ENCODE measurements around the gene SLC13A4. TPM values are rescaled to one million over a fixed set of nuclear protein-coding genes. Genes with fewer than 3 reads are reported as not detected.

Gene SLC13A4
- total RNA-seq, 1 experiment from 2014 or later = not detected

DNA sequence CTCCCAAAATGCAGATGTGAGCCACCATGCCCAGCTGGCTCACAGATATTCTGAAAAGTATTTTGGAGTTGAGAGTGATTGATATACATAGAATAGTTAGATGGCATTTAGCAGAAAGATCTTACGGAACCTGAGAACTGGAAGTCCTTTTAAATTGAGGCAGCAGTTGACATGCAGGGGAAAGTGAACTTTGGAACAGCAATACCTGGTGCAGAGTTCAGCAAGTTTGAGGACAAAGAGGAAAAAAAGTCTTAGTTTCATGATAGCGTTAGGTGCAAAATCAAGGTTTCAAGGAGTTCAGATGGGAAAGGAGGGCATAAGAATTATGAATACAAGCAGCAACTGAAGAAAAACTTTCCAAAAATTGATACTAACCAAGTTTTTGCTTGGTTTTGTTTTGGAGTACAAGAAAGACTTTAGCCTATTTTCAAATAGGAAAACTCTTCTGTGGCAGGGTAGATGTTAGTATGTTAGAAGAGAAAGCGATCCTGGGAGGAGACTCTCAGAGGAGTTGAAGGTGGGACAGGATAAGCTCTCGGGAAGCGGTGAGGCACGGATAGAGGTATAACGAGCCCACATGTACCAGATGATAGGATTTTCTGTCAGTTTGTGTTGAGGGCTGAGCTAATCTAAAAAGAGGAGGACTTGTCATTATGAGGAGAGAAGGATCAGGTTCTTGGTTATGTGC, 93.7 kb downstream of the SLC13A4 start:
- H3K27me3 ChIP-seq = no peaks in the 10 kb centered on the region
- H3K36me3 ChIP-seq = peaks cover 34% of the 10 kb centered on the region
- H3K9me3 ChIP-seq = no peaks in the 10 kb centered on the region
- no peak for DNase-seq
- no peak overlapping the region for H3K4me3 ChIP-seq

Other genes with a start within 250 kb of the SLC13A4 start
- 0.59 and 1.7 TPM in 2 replicates for gene CNOT4, start 218.1 kb downstream of the SLC13A4 start, total RNA-seq (2014; rRNA removed; shearing (Covaris generic); ENCODE audit: low replicate concordance)
- gene NUP205, start 170.3 kb downstream of the SLC13A4 start, total RNA-seq (2014; rRNA removed; shearing (Covaris generic); ENCODE audit: low replicate concordance) = 27.5 and 28.4 TPM in 2 replicates
- 15.0 TPM in 2 replicates for gene STMP1, start 65.7 kb downstream of the SLC13A4 start, total RNA-seq (2014; rRNA removed; shearing (Covaris generic); ENCODE audit: low replicate concordance)
- 3.8 and 6.8 TPM in 2 replicates for gene FAM180A, start 20.6 kb upstream of the SLC13A4 start, total RNA-seq (2014; rRNA removed; shearing (Covaris generic); ENCODE audit: low replicate concordance)
- gene MTPN, start 249.2 kb upstream of the SLC13A4 start, total RNA-seq (2014; rRNA removed; shearing (Covaris generic); ENCODE audit: low replicate concordance) = 52.9 and 71.2 TPM in 2 replicates

All from MG63 (cell line).